Measurements from ENCODE around the gene SELENOT.
"Not testable (repeated sequence)": the region's sequence is repeated elsewhere in the genome, so short reads cannot be mapped to it uniquely, and the experiment has no call there.

Gene SELENOT

GRCh38 chr3:150594150-150594549 is 9.0 kb upstream of the SELENOT start:
- peaks cover 7% of the 10 kb centered on the region for H3K4me1 ChIP-seq (ENCODE audit: control insufficient read depth, insufficient read depth, low read length)
- H3K27me3 ChIP-seq (ENCODE audit: control insufficient read depth, insufficient read depth, low read length) = no peaks in the 10 kb centered on the region
- H3K9me3 ChIP-seq (ENCODE audit: control insufficient read depth, low read length) = no peaks in the 10 kb centered on the region
- H3K36me3 ChIP-seq (ENCODE audit: control insufficient read depth, insufficient read depth, low read length) = no peaks in the 10 kb centered on the region
- no peak overlapping the region for H3K4me3 ChIP-seq (ENCODE audit: low read length)
- H3K9ac ChIP-seq (ENCODE audit: low read length) = no peak overlapping the region

DNA sequence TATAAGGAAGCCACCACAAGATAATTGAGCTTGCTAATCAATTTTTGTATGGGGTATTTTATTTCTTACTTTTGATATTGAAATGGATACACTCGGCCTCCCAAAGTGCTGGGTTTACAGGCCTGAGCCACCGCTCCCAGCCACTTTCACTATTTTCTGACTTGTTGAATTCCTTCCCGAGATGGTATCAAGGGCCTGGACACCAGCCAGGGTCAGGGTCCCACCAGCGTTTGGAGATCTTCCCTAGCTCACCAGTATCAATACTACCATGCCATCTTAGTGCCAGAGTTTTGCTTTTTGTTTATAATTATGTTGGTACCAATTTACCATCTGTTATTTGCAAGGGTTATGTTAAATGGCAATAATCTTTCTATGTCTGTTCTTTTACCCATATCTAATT is 5.5 kb upstream of the SELENOT start:
- H3K27me3 ChIP-seq (ENCODE audit: control insufficient read depth, insufficient read depth, low read length) = no peaks in the 10 kb centered on the region
- no peaks in the 10 kb centered on the region for H3K4me1 ChIP-seq (ENCODE audit: control insufficient read depth, insufficient read depth, low read length)
- no peak overlapping the region for H3K9ac ChIP-seq (ENCODE audit: low read length)
- H3K4me3 ChIP-seq (ENCODE audit: low read length) = no peak overlapping the region
- no peaks in the 10 kb centered on the region for H3K9me3 ChIP-seq (ENCODE audit: control insufficient read depth, low read length)
- H3K36me3 ChIP-seq (ENCODE audit: control insufficient read depth, insufficient read depth, low read length) = no peaks in the 10 kb centered on the region

GRCh38 chr3:150599611-150600297 is 3.4 kb upstream of the SELENOT start:
- no peak overlapping the region for H3K4me3 ChIP-seq (ENCODE audit: low read length)
- no peak overlapping the region for H3K9ac ChIP-seq (ENCODE audit: low read length)
- H3K9me3 ChIP-seq (ENCODE audit: control insufficient read depth, low read length) = no peaks in the 10 kb centered on the region
- H3K27me3 ChIP-seq (ENCODE audit: control insufficient read depth, insufficient read depth, low read length) = no peaks in the 10 kb centered on the region
- peaks cover 4% of the 10 kb centered on the region for H3K4me1 ChIP-seq (ENCODE audit: control insufficient read depth, insufficient read depth, low read length)
- no peaks in the 10 kb centered on the region for H3K36me3 ChIP-seq (ENCODE audit: control insufficient read depth, insufficient read depth, low read length)

GRCh38 chr3:150600647-150601530 is 2.2 kb upstream of the SELENOT start:
- not testable (repeated sequence) for H3K4me3 ChIP-seq (ENCODE audit: low read length); H3K4me1 ChIP-seq (ENCODE audit: control insufficient read depth, insufficient read depth, low read length)

GRCh38 chr3:150602426-150603152 is 532 bp upstream of the SELENOT start:
- Histone ChIP-seq H3K36me3 (ENCODE audit: control insufficient read depth, insufficient read depth, low read length) (no peaks in the 10 kb centered on the region), H3K4me1 (ENCODE audit: control insufficient read depth, insufficient read depth, low read length) (peaks cover 10% of the 10 kb centered on the region), H3K4me3 (ENCODE audit: low read length) (peak overlapping the region; percentile 97), H3K9me3 (ENCODE audit: control insufficient read depth, low read length) (no peaks in the 10 kb centered on the region), H3K27me3 (ENCODE audit: control insufficient read depth, insufficient read depth, low read length) (no peaks in the 10 kb centered on the region), H3K9ac (ENCODE audit: low read length) (peak overlapping the region; percentile 98)

More at GRCh38 chr3:150600647-150601530, 2.2 kb upstream of the SELENOT start:
- H3K27me3 ChIP-seq (ENCODE audit: control insufficient read depth, insufficient read depth, low read length); H3K36me3 ChIP-seq (ENCODE audit: control insufficient read depth, insufficient read depth, low read length); H3K9ac ChIP-seq (ENCODE audit: low read length); H3K9me3 ChIP-seq (ENCODE audit: control insufficient read depth, low read length): not testable (repeated sequence)

GRCh38 chr3:150603980-150604319 is 829 bp downstream of the SELENOT start:
- Histone ChIP-seq H3K9me3 (ENCODE audit: control insufficient read depth, low read length) (no peaks in the 10 kb centered on the region), H3K4me3 (ENCODE audit: low read length) (peak overlapping the region; percentile 97), H3K4me1 (ENCODE audit: control insufficient read depth, insufficient read depth, low read length) (peaks cover 10% of the 10 kb centered on the region), H3K27me3 (ENCODE audit: control insufficient read depth, insufficient read depth, low read length) (no peaks in the 10 kb centered on the region), H3K9ac (ENCODE audit: low read length) (peak overlapping the region; percentile 98), H3K36me3 (ENCODE audit: control insufficient read depth, insufficient read depth, low read length) (no peaks in the 10 kb centered on the region)

DNA sequence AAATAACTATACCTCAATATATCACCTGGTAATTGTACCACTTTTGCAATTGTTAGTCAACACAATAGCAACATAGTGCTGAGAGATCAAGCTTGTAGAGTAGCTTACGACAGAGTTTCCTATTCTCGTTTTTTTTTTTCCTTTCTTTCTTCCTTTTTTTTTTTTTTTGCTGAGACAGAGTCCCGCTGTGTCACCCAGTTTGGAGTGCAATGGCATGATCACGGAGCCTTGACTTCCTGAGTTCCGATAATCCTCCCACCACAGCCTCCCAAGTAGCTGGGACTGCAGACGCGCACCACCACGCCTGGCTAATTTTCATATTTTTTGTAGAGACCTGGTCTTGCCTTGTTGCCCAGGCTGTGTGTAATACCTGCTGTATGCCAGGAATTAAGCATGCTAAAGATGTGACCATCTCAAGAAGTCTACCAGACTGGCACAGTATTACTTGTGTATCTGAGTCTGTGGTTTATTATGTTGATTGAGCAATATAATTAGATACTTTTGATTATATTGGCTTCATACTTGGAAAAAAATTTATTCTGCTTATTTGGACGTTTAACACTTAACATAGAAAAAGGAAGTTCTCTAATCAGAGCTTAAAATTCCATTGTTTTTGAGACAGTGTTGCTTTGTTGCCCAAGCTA is 3.0 kb downstream of the SELENOT start:
- Histone ChIP-seq H3K4me3 (ENCODE audit: low read length) (no peak overlapping the region), H3K4me1 (ENCODE audit: control insufficient read depth, insufficient read depth, low read length) (peaks cover 15% of the 10 kb centered on the region), H3K36me3 (ENCODE audit: control insufficient read depth, insufficient read depth, low read length) (no peaks in the 10 kb centered on the region), H3K9me3 (ENCODE audit: control insufficient read depth, low read length) (no peaks in the 10 kb centered on the region), H3K9ac (ENCODE audit: low read length) (no peak overlapping the region), H3K27me3 (ENCODE audit: control insufficient read depth, insufficient read depth, low read length) (no peaks in the 10 kb centered on the region)

DNA sequence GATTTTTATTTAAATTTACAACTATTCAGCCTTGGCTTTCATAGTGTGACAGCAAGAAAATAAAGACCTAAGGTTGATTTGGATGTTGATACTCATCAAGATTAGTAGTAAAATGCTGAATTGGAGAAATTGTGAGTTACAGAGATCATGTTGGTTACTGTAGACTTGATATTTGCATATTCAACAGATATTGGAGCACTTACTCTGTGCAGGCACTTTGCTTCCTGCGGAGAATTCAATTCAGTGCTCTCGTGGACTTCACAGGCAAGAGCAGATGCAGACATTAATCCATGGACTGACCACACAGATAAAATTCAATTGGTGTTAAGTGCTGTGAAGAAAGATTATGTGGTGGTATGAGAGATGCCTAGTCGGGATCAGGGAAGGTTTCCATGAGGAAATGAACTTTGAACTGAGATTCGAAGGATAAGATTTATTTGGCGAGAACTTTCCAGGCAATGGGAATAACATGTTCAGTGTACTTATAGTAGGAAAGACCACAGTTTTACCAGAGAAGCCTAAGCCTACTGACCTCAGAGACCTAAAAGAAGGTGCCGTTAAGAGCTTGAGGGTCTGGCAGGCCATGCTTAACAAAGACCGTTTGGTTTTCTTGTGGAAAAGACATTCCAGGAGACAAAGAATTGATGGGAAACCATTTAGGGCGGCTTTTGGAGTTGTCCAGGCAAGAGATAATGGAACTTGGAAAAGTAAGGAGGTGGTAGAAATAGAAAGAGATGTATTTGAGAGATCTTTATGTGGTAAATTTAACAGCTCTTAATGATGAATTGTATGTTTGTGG is 4.3 kb downstream of the SELENOT start:
- Histone ChIP-seq H3K36me3 (ENCODE audit: control insufficient read depth, insufficient read depth, low read length) (no peaks in the 10 kb centered on the region), H3K9me3 (ENCODE audit: control insufficient read depth, low read length) (no peaks in the 10 kb centered on the region), H3K9ac (ENCODE audit: low read length) (no peak overlapping the region), H3K4me1 (ENCODE audit: control insufficient read depth, insufficient read depth, low read length) (peaks cover 15% of the 10 kb centered on the region), H3K27me3 (ENCODE audit: control insufficient read depth, insufficient read depth, low read length) (no peaks in the 10 kb centered on the region), H3K4me3 (ENCODE audit: low read length) (no peak overlapping the region)

GRCh38 chr3:150609988-150610387 is 6.9 kb downstream of the SELENOT start:
- no peaks in the 10 kb centered on the region for H3K27me3 ChIP-seq (ENCODE audit: control insufficient read depth, insufficient read depth, low read length)
- no peak overlapping the region for H3K4me3 ChIP-seq (ENCODE audit: low read length)
- no peaks in the 10 kb centered on the region for H3K9me3 ChIP-seq (ENCODE audit: control insufficient read depth, low read length)
- H3K9ac ChIP-seq (ENCODE audit: low read length) = no peak overlapping the region
- peaks cover 11% of the 10 kb centered on the region for H3K4me1 ChIP-seq (ENCODE audit: control insufficient read depth, insufficient read depth, low read length)
- no peaks in the 10 kb centered on the region for H3K36me3 ChIP-seq (ENCODE audit: control insufficient read depth, insufficient read depth, low read length)

DNA sequence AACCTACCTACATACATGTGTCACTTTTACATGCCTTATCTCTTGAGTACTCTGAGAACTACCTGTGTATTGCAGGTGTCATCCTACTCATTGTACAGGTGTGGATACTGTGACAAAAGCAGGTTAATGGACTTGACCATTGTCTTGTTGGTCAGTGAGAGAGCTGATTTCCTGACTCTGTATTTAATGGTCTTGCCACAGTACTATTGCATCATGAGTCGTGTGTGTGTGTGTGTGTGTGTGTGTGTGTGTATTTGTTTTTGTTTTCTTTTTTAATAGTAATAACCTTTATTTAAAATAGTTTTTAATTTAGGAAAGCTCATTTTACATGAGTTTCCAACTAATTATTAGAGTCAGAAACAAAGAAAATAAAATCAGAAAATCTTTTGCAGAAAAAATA is 7.7 kb downstream of the SELENOT start:
- peaks cover 11% of the 10 kb centered on the region for H3K4me1 ChIP-seq (ENCODE audit: control insufficient read depth, insufficient read depth, low read length)
- no peak overlapping the region for H3K4me3 ChIP-seq (ENCODE audit: low read length)
- no peak overlapping the region for H3K9ac ChIP-seq (ENCODE audit: low read length)
- H3K36me3 ChIP-seq (ENCODE audit: control insufficient read depth, insufficient read depth, low read length) = no peaks in the 10 kb centered on the region
- no peaks in the 10 kb centered on the region for H3K9me3 ChIP-seq (ENCODE audit: control insufficient read depth, low read length)
- no peaks in the 10 kb centered on the region for H3K27me3 ChIP-seq (ENCODE audit: control insufficient read depth, insufficient read depth, low read length)

GRCh38 chr3:150611666-150612065 is 8.5 kb downstream of the SELENOT start:
- no peak overlapping the region for H3K4me3 ChIP-seq (ENCODE audit: low read length)
- no peaks in the 10 kb centered on the region for H3K27me3 ChIP-seq (ENCODE audit: control insufficient read depth, insufficient read depth, low read length)
- H3K4me1 ChIP-seq (ENCODE audit: control insufficient read depth, insufficient read depth, low read length) = peaks cover 11% of the 10 kb centered on the region
- no peaks in the 10 kb centered on the region for H3K36me3 ChIP-seq (ENCODE audit: control insufficient read depth, insufficient read depth, low read length)
- H3K9me3 ChIP-seq (ENCODE audit: control insufficient read depth, low read length) = no peaks in the 10 kb centered on the region
- H3K9ac ChIP-seq (ENCODE audit: low read length) = no peak overlapping the region
